Spleen (tissue), 7 donors: ENCODE results near the gene NEDD1.

Experiments
- CTCF ChIP-seq, 11 experiments: fragments of 200-600 bp in 7 of 11; fragments of 450-650 bp in 4 of 11; sonication (generic) in 4 of 11; IDR thresholded peaks in 8 of 11; conservative IDR thresholded peaks in 3 of 11; 1 replicate in 7 of 11; 2 replicates in 4 of 11; pipeline versions ENCODE4 v1.4.0 to v1.8.0; 2016 to 2021; ENCODE audit warnings: antibody characterized with exemption in 11 of 11, inconsistent platforms in 4 of 11, mild to moderate bottlenecking in 1 of 11
- POLR2A ChIP-seq, 3 donors: fragments of 450-650 bp; IDR thresholded peaks; one replicate each; pipeline ENCODE4 v1.5.1; 2017; ENCODE audit warnings: antibody characterized with exemption in 3 of 3, mild to moderate bottlenecking in 1 of 3
- POLR2AphosphoS5 ChIP-seq, 3 donors: sonication (generic); formaldehyde crosslinking; IDR thresholded peaks; one replicate each; pipeline ENCODE4 v1.5.1; 2017; ENCODE audit warnings: antibody characterized with exemption in 3 of 3
- donor health status: DM: no; HTN: no; CAD: no; lungs with moderate emphysema.
- donor health status: DM: no; HTN: no; CAD: no.
- donor health status: DM: no; HTN: no; CAD: no.

GRCh38 chr12:96908423-96908675, 1.3 kb downstream of the NEDD1 start:
- TF ChIP-seq CTCF (IDR thresholded peaks at IDR 0.05 in 8 of 11, conservative IDR thresholded peaks at IDR 0.05 in 3 of 11): no peak
- no peak for TF ChIP-seq POLR2A (IDR thresholded peaks at IDR 0.05)
- no peak for TF ChIP-seq POLR2AphosphoS5 (IDR thresholded peaks at IDR 0.05)
